Lower leg skin (tissue), 4 donors: ENCODE data around the gene MVB12A. TPM values are rescaled to one million over a fixed set of nuclear protein-coding genes. Genes with fewer than 3 reads are reported as not detected.

ENCODE experiments used
- DNase-seq, 2 donors: peaks; one replicate each; pipeline ENCODE4 v3.0.0-alpha.2; 2019; ENCODE audit warnings: low spot score in 2 of 2
- H3K4me3 ChIP-seq: fragments of 200-600 bp; sonication (generic); 2 replicates; pipeline ENCODE4 v1.5.1; 2017; ENCODE audit warnings: mild to moderate bottlenecking, low read depth; ENCODE audit not compliant: poor library complexity, severe bottlenecking
- POLR2A ChIP-seq, 2 donors: fragments of 450-650 bp; IDR thresholded peaks; one replicate each; pipeline ENCODE4 v1.6.1; 2016 to 2017; ENCODE audit warnings: antibody characterized with exemption in 2 of 2, mild to moderate bottlenecking in 1 of 2, moderate library complexity in 1 of 2
- WGBS, 2 donors: methylation state at CpG; one replicate each; pipeline ENCODE4 v1.1.5; 2018; 5-methylcytosine and 5-hydroxymethylcytosine counted together
- intact Hi-C: fragments of 100-400 bp; cut with DNase I; formaldehyde crosslinking; loops from one replicate; pipeline ENCODE4 v1.15.0; 2023; ENCODE audit warnings: low total_unique reads
- total RNA-seq, 4 donors: library from RNA; depleted of rRNA; stranded (reverse); fragments of >200 nt; gene quantifications; one replicate each; pipeline ENCODE4 v1.1.0, GENCODE V29; 2016
- TF ChIP-seq, protein P1 (sequence below), 3 donors: fragments of 450-650 bp; IDR thresholded peaks; one replicate each; pipeline ENCODE4 v1.5.1; 2016; ENCODE audit warnings: antibody characterized with exemption in 3 of 3, mild to moderate bottlenecking in 3 of 3, moderate library complexity in 2 of 3

MVB12A gene
- total RNA-seq, 4 donors from 2014 or later, result 66.8 to 86.4 (median 75.6) TPM

DNA sequence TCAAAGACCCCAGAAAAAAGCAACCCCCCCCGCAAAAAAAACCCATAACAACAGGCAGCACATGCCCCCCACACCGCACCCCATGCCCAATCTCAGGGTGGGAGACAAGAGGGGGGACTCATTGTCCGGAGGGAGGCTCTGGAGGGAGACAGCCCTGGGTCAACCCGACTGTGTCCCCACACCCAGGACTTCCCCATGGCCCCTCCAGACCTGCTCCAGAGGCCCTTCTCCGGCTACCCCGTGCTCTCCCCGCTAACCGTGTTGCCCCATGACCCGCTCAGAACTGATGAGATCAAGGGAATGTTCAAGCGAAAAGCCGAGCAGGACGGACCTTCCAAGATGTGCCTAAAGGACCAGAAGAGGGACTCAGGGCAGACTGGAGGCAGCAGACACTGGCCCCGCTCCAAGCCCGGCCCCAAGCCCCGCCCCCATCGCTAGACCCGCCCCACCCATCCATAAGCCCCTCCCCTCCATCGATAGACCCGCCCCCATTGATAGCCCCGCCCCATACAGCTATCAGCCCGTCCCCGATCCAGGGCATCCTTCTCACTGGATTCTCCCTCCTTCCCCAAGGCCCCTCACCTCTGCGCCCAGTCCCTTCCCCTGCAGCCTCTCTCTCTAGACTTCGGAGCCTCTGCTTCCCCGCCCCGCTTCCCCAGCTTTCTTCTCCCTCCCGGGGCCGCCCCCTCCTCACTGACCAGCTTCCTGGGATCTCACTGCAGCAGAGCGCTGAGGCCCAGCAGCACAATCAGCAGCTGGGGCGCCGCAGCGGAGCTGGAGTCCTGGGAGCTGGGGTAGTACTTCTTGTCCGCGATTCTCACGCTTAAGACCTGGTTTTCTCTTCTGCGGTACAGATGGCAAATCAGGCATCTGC lies 16.6 kb upstream of the MVB12A start:
- intact Hi-C loops, result no loop called here
- 46 to 51% methylated on average over 32 to 33 of the region's 36 CpGs for WGBS, 2 donors
- no peak overlapping the region for H3K4me3 ChIP-seq
- TF ChIP-seq POLR2A (IDR thresholded peaks at IDR 0.05), result no peak
- TF ChIP-seq, protein P1, sequence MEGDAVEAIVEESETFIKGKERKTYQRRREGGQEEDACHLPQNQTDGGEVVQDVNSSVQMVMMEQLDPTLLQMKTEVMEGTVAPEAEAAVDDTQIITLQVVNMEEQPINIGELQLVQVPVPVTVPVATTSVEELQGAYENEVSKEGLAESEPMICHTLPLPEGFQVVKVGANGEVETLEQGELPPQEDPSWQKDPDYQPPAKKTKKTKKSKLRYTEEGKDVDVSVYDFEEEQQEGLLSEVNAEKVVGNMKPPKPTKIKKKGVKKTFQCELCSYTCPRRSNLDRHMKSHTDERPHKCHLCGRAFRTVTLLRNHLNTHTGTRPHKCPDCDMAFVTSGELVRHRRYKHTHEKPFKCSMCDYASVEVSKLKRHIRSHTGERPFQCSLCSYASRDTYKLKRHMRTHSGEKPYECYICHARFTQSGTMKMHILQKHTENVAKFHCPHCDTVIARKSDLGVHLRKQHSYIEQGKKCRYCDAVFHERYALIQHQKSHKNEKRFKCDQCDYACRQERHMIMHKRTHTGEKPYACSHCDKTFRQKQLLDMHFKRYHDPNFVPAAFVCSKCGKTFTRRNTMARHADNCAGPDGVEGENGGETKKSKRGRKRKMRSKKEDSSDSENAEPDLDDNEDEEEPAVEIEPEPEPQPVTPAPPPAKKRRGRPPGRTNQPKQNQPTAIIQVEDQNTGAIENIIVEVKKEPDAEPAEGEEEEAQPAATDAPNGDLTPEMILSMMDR (IDR thresholded peaks at IDR 0.05), result no peak
- no peak for DNase-seq

DNA sequence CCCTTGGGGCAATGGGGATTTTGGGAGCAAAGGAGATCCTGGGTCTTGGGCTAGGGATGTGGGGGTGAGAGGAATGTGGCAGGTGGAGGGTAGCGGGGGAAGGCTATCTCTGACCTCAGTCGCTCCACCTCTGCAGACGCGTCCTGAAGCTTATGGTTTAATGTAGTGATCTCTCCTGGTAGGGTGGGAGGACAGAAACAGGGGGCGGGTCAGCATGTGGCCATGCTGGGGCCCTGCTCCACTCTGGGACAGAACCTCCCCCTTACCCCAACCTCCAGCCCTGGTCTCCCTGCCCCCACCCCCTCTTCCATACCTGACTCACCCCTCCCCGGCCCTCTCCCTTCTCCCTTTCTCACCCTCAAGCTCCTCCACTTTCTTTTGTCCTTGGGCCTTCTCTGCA lies 15.8 kb upstream of the MVB12A start:
- no peak for TF ChIP-seq POLR2A (IDR thresholded peaks at IDR 0.05)
- TF ChIP-seq, protein P1 (IDR thresholded peaks at IDR 0.05), result no peak
- DNase-seq, result no peak
- 86 to 93% methylated on average over 6 of the region's 6 CpGs for WGBS, 2 donors
- intact Hi-C loops, result no loop called here
- H3K4me3 ChIP-seq, result no peak overlapping the region

DNA sequence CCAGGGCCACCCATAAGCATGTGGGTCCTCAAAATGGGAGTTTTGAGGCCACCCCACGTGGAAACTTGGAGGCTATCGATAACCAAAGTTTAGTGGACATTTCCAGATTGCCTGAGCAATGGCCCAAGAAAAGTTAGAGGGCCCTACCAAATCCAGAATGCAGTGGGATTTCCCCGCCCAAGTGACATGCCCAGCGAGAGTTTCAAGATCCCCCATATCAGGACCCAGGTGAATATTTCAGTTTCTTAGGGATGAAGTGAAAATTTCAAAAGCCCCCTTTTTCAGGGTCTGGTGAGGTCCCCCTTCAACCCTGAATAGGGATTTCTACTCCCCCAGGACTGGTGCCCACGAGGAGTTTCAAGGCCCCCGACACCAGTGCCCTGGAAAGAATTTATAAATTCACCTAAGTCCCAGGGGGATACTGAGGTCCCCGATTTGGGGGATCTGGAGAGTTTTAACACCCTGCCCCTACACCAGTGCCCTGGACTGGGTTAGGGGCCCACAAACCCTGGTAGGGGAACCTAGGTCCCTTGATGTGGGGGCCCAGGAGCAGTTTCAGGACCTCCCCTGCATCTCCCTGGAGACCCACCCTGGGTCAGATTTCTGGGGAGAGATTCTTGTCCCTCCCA lies 15.1 kb upstream of the MVB12A start:
- 75 to 85% methylated on average over 7 of the region's 7 CpGs for WGBS, 2 donors
- TF ChIP-seq, protein P1 (IDR thresholded peaks at IDR 0.05), result no peak
- no peak for TF ChIP-seq POLR2A (IDR thresholded peaks at IDR 0.05)
- intact Hi-C loops, result no loop called here
- no peak overlapping the region for H3K4me3 ChIP-seq
- no peak for DNase-seq

DNA sequence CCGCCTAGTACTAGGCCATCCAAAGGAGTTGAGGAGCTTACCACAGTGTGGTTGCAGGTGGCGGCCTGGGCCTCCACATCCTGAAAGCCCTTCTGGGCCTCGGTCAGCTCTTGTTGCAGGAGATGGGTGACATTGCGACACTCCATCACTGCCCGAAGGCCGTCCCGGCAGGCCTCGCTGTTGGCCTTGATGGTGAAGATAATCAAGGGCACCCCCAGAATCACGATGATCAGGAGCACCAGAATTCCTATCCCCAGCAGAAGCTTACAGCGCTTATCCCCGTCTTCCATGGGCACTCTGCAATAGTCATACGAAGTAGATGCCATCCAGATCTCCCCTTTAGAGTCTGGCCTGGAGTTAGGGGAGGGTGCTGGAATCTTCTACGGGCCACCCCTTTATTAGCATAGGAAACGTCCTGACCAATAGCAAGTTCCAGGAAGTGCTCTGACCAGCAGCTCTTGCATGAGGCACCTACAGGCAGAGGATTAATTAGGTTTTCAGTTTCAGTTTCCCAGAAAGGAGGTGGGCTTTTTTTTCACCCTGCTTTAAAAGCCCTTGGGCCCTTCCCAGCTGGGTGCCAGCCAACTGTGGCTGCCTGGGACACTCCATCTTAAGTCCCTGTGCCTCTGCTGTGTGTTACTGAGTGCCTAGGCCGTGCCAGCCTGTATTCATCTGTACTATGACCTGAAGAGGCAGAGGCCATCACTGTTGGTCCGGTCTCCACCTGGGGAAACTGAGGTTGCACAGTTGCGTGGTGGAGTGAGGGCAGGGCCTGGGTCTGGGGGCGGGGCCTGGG lies 14.4 kb upstream of the MVB12A start, which contains the start of gene BST2:
Gene BST2 (minus strand): TSS at position 381 of the 796 bp plus-strand sequence. CDS start 55 bp downstream, at position 326.
- TF ChIP-seq POLR2A (IDR thresholded peaks at IDR 0.05), result no peak
- TF ChIP-seq, protein P1 (IDR thresholded peaks at IDR 0.05), result no peak
- WGBS, 2 donors, result 74 to 75% methylated on average over 18 of the region's 18 CpGs
- no peak for DNase-seq
- H3K4me3 ChIP-seq, result no peak within 1 kb of the TSS
- intact Hi-C loops, result no loop called here

DNA sequence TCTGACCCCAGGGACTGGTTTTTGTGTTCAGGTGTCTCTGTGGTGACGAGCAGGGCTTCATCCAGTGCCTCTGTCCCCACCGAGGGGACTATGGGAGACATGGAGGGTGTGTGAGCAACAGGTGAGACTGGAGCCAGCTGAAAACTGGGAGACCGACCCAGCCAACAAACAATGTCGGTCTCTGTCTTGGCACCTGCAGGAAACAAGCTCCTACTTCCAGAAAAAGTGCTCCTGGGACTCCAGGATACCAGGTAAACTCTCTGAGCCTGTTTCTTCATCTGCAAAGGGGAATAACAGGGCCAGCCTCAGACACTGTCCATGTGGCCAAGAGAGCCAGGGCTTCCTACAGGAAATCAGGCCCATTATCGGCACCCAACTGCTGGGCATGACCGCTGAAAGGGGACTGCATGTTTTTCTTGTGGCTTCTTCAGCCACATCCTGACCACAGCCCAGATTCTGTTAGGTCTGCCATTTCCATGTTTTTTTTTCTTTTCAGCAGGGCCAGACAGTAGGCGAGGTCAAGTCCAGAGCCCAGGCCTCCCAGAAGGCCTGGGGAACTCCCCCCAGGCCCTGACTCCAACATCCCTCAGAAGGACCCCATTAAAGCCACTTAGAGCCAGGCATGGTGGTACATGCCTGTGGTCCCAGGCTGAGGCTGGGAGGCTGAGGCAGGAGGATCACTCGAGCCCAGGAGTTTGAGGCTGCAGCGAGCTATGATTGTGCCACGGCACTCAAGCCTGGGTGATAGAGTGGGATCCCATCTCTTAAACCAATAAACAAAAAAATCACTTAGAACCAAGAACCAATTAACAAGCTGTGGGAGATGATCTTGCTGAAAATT lies 13.6 kb upstream of the MVB12A start:
- H3K4me3 ChIP-seq, result no peak overlapping the region
- no peak for TF ChIP-seq POLR2A (IDR thresholded peaks at IDR 0.05)
- TF ChIP-seq, protein P1 (IDR thresholded peaks at IDR 0.05), result no peak
- 60 to 79% methylated on average over 10 of the region's 10 CpGs for WGBS, 2 donors
- intact Hi-C loops, result no loop called here
- DNase-seq, result no peak
